CD14-positive monocyte (primary cell): ENCODE measurements around the gene LAMA3. TPM values are rescaled to one million over a fixed set of nuclear protein-coding genes. Genes with fewer than 3 reads are reported as not detected.

Experiments
- DNase-seq, 3 donors: peaks; one replicate each; pipeline ENCODE4 v3.0.0-alpha.2; 2011 to 2022
- H2AFZ ChIP-seq: 2 replicates; pipeline ENCODE4 v1.6.0; 2012; ENCODE audit warnings: mild to moderate bottlenecking, low read depth, low read length, inconsistent platforms; ENCODE audit not compliant: insufficient read depth, poor library complexity, severe bottlenecking
- H3K27ac ChIP-seq, 2 donors: 1 replicate in 1 of 2; 2 replicates in 1 of 2; pipeline ENCODE4 v1.5.1; 2012 to 2013; ENCODE audit warnings: low read length in 2 of 2, control low read depth in 1 of 2, inconsistent platforms in 1 of 2, low read depth in 1 of 2, mild to moderate bottlenecking in 1 of 2
- H3K27me3 ChIP-seq, 2 donors: one replicate each; pipeline versions ENCODE4 v1.6.0 to v1.6.1; 2011 to 2013; ENCODE audit warnings: low read length in 2 of 2; ENCODE audit not compliant: control insufficient read depth in 2 of 2, insufficient read depth in 2 of 2
- H3K36me3 ChIP-seq, 2 donors: replicated peaks in 1 of 2; 1 replicate in 1 of 2; 2 replicates in 1 of 2; pipeline versions ENCODE4 v1.5.1 to v1.6.1; 2012 to 2013; ENCODE audit warnings: low read length in 2 of 2, control low read depth in 1 of 2, inconsistent platforms in 1 of 2, mild to moderate bottlenecking in 1 of 2; ENCODE audit not compliant: insufficient read depth in 2 of 2, control insufficient read depth in 1 of 2
- H3K4me1 ChIP-seq, 2 donors: 1 replicate in 1 of 2; 2 replicates in 1 of 2; pipeline versions ENCODE4 v1.5.1 to v1.6.1; 2012 to 2013; ENCODE audit warnings: low read length in 2 of 2, control low read depth in 1 of 2, inconsistent platforms in 1 of 2, mild to moderate bottlenecking in 1 of 2, moderate library complexity in 1 of 2; ENCODE audit not compliant: insufficient read depth in 2 of 2, control insufficient read depth in 1 of 2
- H3K4me2 ChIP-seq: replicated peaks from 2 replicates; pipeline ENCODE3; 2012; ENCODE audit warnings: low read length, moderate library complexity, mild to moderate bottlenecking; ENCODE audit not compliant: poor library complexity, severe bottlenecking; ENCODE audit errors: extremely low read depth
- H3K4me3 ChIP-seq, 3 experiments: fragments of 200-600 bp in 1 of 3; sonication (generic) in 1 of 3; replicated peaks in 1 of 3; 1 replicate in 2 of 3; 2 replicates in 1 of 3; pipeline ENCODE4 v1.5.1; 2011 to 2013; ENCODE audit warnings: low read length in 3 of 3, mild to moderate bottlenecking in 3 of 3, control low read depth in 2 of 3, low read depth in 2 of 3, inconsistent platforms in 1 of 3, moderate library complexity in 1 of 3
- H3K79me2 ChIP-seq: 2 replicates; pipeline ENCODE4 v1.6.0; 2012; ENCODE audit warnings: mild to moderate bottlenecking, control low read depth, inconsistent platforms, low read length, moderate library complexity; ENCODE audit not compliant: insufficient read depth
- H3K9ac ChIP-seq: 2 replicates; pipeline ENCODE4 v1.6.0; 2017; ENCODE audit warnings: low read length, mild to moderate bottlenecking; ENCODE audit not compliant: insufficient read depth, poor library complexity, severe bottlenecking
- H3K9me3 ChIP-seq, 2 donors: replicated peaks in 1 of 2; 1 replicate in 1 of 2; 2 replicates in 1 of 2; pipeline versions ENCODE4 v1.5.1 to v1.6.1; 2012 to 2013; ENCODE audit warnings: low read length in 2 of 2, control low read depth in 1 of 2; ENCODE audit not compliant: control insufficient read depth in 1 of 2, insufficient read depth in 1 of 2
- H4K20me1 ChIP-seq: 2 replicates; pipeline ENCODE4 v1.6.0; 2012; ENCODE audit warnings: mild to moderate bottlenecking, low read length, control low read depth, moderate library complexity; ENCODE audit not compliant: insufficient read depth
- H3K27ac Mint-ChIP-seq, 7 donors: one replicate each; pipeline ENCODE4 v1.8.0; 2020; ENCODE audit warnings: mild to moderate bottlenecking in 7 of 7, mixed read lengths in 7 of 7, moderate library complexity in 6 of 7, inconsistent platforms in 2 of 7
- H3K27me3 Mint-ChIP-seq, 3 donors: one replicate each; pipeline ENCODE4 v1.8.0; 2021 to 2022; ENCODE audit warnings: low read depth in 3 of 3, mild to moderate bottlenecking in 3 of 3, mixed read lengths in 3 of 3, moderate library complexity in 3 of 3, inconsistent platforms in 1 of 3
- H3K36me3 Mint-ChIP-seq, 2 donors: one replicate each; pipeline ENCODE4 v1.8.0; 2020; ENCODE audit warnings: mixed read lengths in 2 of 2, inconsistent platforms in 1 of 2, mild to moderate bottlenecking in 1 of 2
- H3K4me1 Mint-ChIP-seq: one replicate; pipeline ENCODE4 v1.8.0; 2020; ENCODE audit warnings: mild to moderate bottlenecking, mixed read lengths
- H3K4me3 Mint-ChIP-seq, 2 donors: one replicate each; pipeline ENCODE4 v1.8.0; 2020; ENCODE audit warnings: mild to moderate bottlenecking in 2 of 2, mixed read lengths in 2 of 2, moderate library complexity in 1 of 2
- H3K9me3 Mint-ChIP-seq, 7 donors: one replicate each; pipeline ENCODE4 v1.8.0; 2020 to 2022; ENCODE audit warnings: mixed read lengths in 7 of 7, mild to moderate bottlenecking in 6 of 7, moderate library complexity in 6 of 7, inconsistent platforms in 2 of 7
- WGBS: methylation state at CpG from one replicate; pipeline ENCODE4 v1.1.5; 2013; ENCODE audit warnings: missing lambda C conversion rate; ENCODE audit not compliant: insufficient coverage; 5-methylcytosine and 5-hydroxymethylcytosine counted together
- intact Hi-C, 2 donors: fragments of 100-400 bp; cut with micrococcal nuclease; formaldehyde crosslinking; loops; one replicate each; pipeline versions ENCODE4 v1.15.0 to v1.15.1; 2023
- polyA plus RNA-seq, 3 donors: library from polyadenylated mRNA; depleted of rRNA in 1 of 3; unstranded in 2 of 3; stranded (reverse) in 1 of 3; fragments of 300-500 nt in 2 of 3; fragments of >200 nt in 1 of 3; fragmentation: Illumina TruSeq in 2 of 3; gene quantifications; 1 replicate in 2 of 3; 2 replicates in 1 of 3; pipeline ENCODE4 v1.2.3, GENCODE V29; 2012 to 2021
- TF ChIP-seq, protein P1 (sequence below): fragments of 200-600 bp; IDR thresholded peaks from one replicate; pipeline ENCODE4 v1.8.0; 2022; ENCODE audit warnings: antibody characterized with exemption, mild to moderate bottlenecking

Gene LAMA3
- polyA plus RNA-seq, 3 donors = not detected

GRCh38 chr18:23779696-23780303, 90.5 kb downstream of the LAMA3 start:
- no peaks in the 10 kb centered on the region for H3K36me3 ChIP-seq
- H3K9me3 Mint-ChIP-seq = no peaks in the 10 kb centered on the region
- intact Hi-C loops = no loop called here

DNA sequence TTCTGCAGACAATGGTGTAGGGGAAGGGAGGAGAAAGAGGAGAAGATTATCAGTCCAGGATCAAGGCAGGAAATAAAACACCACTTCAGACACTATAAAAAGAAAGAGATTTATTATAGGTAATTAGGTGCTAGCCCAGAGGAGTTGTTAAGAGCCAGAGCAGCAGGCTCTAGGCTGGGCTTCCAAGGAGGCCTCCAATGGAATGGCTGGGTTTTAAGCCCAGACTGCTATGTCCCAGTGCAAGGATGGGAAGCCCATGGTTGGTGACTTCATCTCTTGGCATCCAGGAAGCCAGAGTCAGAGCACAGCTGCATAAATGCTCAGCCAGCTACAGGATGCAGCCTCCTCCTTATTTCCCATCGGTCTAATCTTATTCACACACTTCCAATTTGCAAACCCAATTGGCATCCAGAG, 95.6 kb downstream of the LAMA3 start:
- Histone ChIP-seq H3K36me3 (no peaks in the 10 kb centered on the region), H3K4me1 (no peaks in the 10 kb centered on the region), H2AFZ (no peak overlapping the region), H3K9me3 (peaks cover 0 to 4% of the 10 kb centered on the region in 2 donors), H3K4me3 (no peak overlapping the region), H3K27me3 (no peaks in the 10 kb centered on the region), H3K79me2 (no peaks in the 10 kb centered on the region), H3K27ac (no peak overlapping the region), H3K9ac (no peak overlapping the region), H4K20me1 (no peaks in the 10 kb centered on the region), H3K4me2 (no peak overlapping the region)
- DNase-seq = no peak
- no peaks in the 10 kb centered on the region for H3K36me3 Mint-ChIP-seq
- intact Hi-C loops = no loop called here
- TF ChIP-seq, protein P1, sequence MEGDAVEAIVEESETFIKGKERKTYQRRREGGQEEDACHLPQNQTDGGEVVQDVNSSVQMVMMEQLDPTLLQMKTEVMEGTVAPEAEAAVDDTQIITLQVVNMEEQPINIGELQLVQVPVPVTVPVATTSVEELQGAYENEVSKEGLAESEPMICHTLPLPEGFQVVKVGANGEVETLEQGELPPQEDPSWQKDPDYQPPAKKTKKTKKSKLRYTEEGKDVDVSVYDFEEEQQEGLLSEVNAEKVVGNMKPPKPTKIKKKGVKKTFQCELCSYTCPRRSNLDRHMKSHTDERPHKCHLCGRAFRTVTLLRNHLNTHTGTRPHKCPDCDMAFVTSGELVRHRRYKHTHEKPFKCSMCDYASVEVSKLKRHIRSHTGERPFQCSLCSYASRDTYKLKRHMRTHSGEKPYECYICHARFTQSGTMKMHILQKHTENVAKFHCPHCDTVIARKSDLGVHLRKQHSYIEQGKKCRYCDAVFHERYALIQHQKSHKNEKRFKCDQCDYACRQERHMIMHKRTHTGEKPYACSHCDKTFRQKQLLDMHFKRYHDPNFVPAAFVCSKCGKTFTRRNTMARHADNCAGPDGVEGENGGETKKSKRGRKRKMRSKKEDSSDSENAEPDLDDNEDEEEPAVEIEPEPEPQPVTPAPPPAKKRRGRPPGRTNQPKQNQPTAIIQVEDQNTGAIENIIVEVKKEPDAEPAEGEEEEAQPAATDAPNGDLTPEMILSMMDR = no peak
- peaks cover 4 to 15% (median 9%) of the 10 kb centered on the region in 7 donors for H3K9me3 Mint-ChIP-seq
- peak overlapping the region in 1 of 7 donors; percentile 1 for H3K27ac Mint-ChIP-seq
- no peaks in the 10 kb centered on the region for H3K4me1 Mint-ChIP-seq
- no CpG with 5 or more reads among the region's 1 CpG for WGBS
- peaks cover 0 to 5% (median 2%) of the 10 kb centered on the region in 3 donors for H3K27me3 Mint-ChIP-seq
- H3K4me3 Mint-ChIP-seq = no peak overlapping the region

More at GRCh38 chr18:23779696-23780303, 90.5 kb downstream of the LAMA3 start:
- no peak overlapping the region for H3K27ac ChIP-seq
- H3K79me2 ChIP-seq = no peaks in the 10 kb centered on the region
- no peaks in the 10 kb centered on the region for H3K36me3 Mint-ChIP-seq
- no peak overlapping the region for H3K4me3 ChIP-seq
- H3K9me3 ChIP-seq = no peaks in the 10 kb centered on the region
- H4K20me1 ChIP-seq = no peaks in the 10 kb centered on the region
- H3K4me3 Mint-ChIP-seq = no peak overlapping the region
- TF ChIP-seq, protein P1 = no peak
- no peak overlapping the region for H3K4me2 ChIP-seq
- no peak for DNase-seq
- H3K27me3 ChIP-seq = no peaks in the 10 kb centered on the region
- no peaks in the 10 kb centered on the region for H3K4me1 Mint-ChIP-seq
- no peaks in the 10 kb centered on the region for H3K4me1 ChIP-seq
- no peak overlapping the region for H2AFZ ChIP-seq
- H3K27me3 Mint-ChIP-seq = peaks cover 0 to 7% (median 6%) of the 10 kb centered on the region in 3 donors
- 89% methylated on average over 2 of the region's 5 CpGs for WGBS
- no peak overlapping the region for H3K27ac Mint-ChIP-seq
- H3K9ac ChIP-seq = no peak overlapping the region
